GM23338 (cell line): Measurements from ENCODE around the gene CCNG2. TPM values are rescaled to one million over a fixed set of nuclear protein-coding genes. Genes with fewer than 3 reads are reported as not detected.

Experiments
- ATAC-seq: fragments of 200-7000 bp; cut with Tn5 transposase; 3 replicates; pipeline ENCODE4 v1.9.1; 2020
- DNase-seq: peaks from one replicate; pipeline ENCODE4 v3.0.0-alpha.2; 2015; ENCODE audit warnings: low spot score
- H2AFZ ChIP-seq: fragments of 200-600 bp; sonication (generic); 2 replicates; pipeline ENCODE4 v1.8.0; 2016; ENCODE audit warnings: antibody characterized with exemption, mild to moderate bottlenecking, moderate library complexity
- H3F3A ChIP-seq: fragments of 200-600 bp; sonication (generic); replicated peaks from 2 replicates; pipeline ENCODE4 v1.8.0; 2017; ENCODE audit warnings: antibody characterized with exemption, mixed run types, low read depth
- H3K27ac ChIP-seq: fragments of 200-600 bp; sonication (generic); 2 replicates; pipeline ENCODE4 v1.6.1; 2016; ENCODE audit warnings: low read depth
- H3K27me3 ChIP-seq: fragments of 200-600 bp; sonication (generic); 2 replicates; pipeline ENCODE4 v1.8.0; 2016; ENCODE audit warnings: mild to moderate bottlenecking, mixed run types, moderate library complexity; ENCODE audit not compliant: insufficient read depth
- H3K36me3 ChIP-seq: fragments of 200-600 bp; sonication (generic); 2 replicates; pipeline ENCODE4 v1.8.0; 2016; ENCODE audit warnings: mild to moderate bottlenecking; ENCODE audit not compliant: insufficient read depth
- H3K4me1 ChIP-seq: fragments of 200-600 bp; sonication (generic); 2 replicates; pipeline ENCODE4 v1.8.0; 2016; ENCODE audit warnings: mild to moderate bottlenecking, moderate library complexity; ENCODE audit not compliant: insufficient read depth
- H3K4me2 ChIP-seq: fragments of 200-600 bp; sonication (generic); 2 replicates; pipeline ENCODE4 v1.7.1; 2017; ENCODE audit warnings: mixed run types
- H3K4me3 ChIP-seq: fragments of 200-600 bp; sonication (generic); 2 replicates; pipeline ENCODE4 v1.6.1; 2016; ENCODE audit warnings: mixed run types
- H3K79me2 ChIP-seq: fragments of 200-600 bp; sonication (generic); replicated peaks from 2 replicates; pipeline ENCODE4 v1.8.0; 2017; ENCODE audit warnings: mild to moderate bottlenecking; ENCODE audit not compliant: insufficient read depth
- H3K9me2 ChIP-seq: fragments of 200-600 bp; sonication (generic); 2 replicates; pipeline ENCODE4 v1.8.0; 2017; ENCODE audit not compliant: insufficient read depth
- H4K20me1 ChIP-seq: fragments of 200-600 bp; sonication (generic); replicated peaks from 2 replicates; pipeline ENCODE4 v1.8.0; 2017; ENCODE audit warnings: mild to moderate bottlenecking; ENCODE audit not compliant: insufficient read depth
- H3K27ac Mint-ChIP-seq: 2 replicates; pipeline ENCODE4 v1.8.0; 2020; ENCODE audit warnings: inconsistent platforms, mild to moderate bottlenecking, moderate library complexity, mixed read lengths
- H3K27me3 Mint-ChIP-seq: 3 replicates; pipeline ENCODE4 v1.8.0; 2022; ENCODE audit warnings: low read depth, mild to moderate bottlenecking, moderate library complexity, mixed read lengths, inconsistent platforms; ENCODE audit not compliant: insufficient read depth, poor library complexity
- H3K36me3 Mint-ChIP-seq: 3 replicates; pipeline ENCODE4 v1.8.0; 2021; ENCODE audit warnings: low read depth, mild to moderate bottlenecking, inconsistent platforms, moderate library complexity, mixed read lengths
- H3K4me1 Mint-ChIP-seq: 3 replicates; pipeline ENCODE4 v1.8.0; 2020; ENCODE audit warnings: mild to moderate bottlenecking, inconsistent platforms, mixed read lengths
- H3K4me3 Mint-ChIP-seq: 3 replicates; pipeline ENCODE4 v1.8.0; 2021; ENCODE audit warnings: moderate library complexity, mild to moderate bottlenecking, inconsistent platforms, mixed read lengths
- H3K9me3 Mint-ChIP-seq: 3 replicates; pipeline ENCODE4 v1.8.0; 2020; ENCODE audit warnings: moderate library complexity, mild to moderate bottlenecking, inconsistent platforms, mixed read lengths
- CREB1 ChIP-seq: fragments of 250-450 bp; sonication (Bioruptor Pico); IDR thresholded peaks from 2 replicates; pipeline ENCODE4 v1.5.0; 2020; ENCODE audit warnings: low read depth, mild to moderate bottlenecking, moderate library complexity
- CTCF ChIP-seq, 2 experiments: fragments of 200-600 bp in 1 of 2; sonication (generic) in 1 of 2; conservative IDR thresholded peaks; 2 replicates each; pipeline versions ENCODE4 v1.5.1 to v1.6.1; 2016 to 2017; ENCODE audit warnings: antibody characterized with exemption in 2 of 2, low read depth in 2 of 2, mild to moderate bottlenecking in 2 of 2, moderate library complexity in 1 of 2
- EZH2 ChIP-seq: fragments of 200-600 bp; sonication (generic); IDR thresholded peaks from one replicate; pipeline ENCODE4 v1.8.0; 2017; ENCODE audit warnings: antibody characterized with exemption, mild to moderate bottlenecking, low read depth; ENCODE audit not compliant: unreplicated experiment
- EZH2phosphoT487 ChIP-seq: fragments of 200-600 bp; sonication (generic); IDR thresholded peaks from one replicate; pipeline ENCODE4 v1.8.1; 2018; ENCODE audit warnings: antibody characterized with exemption; ENCODE audit not compliant: unreplicated experiment
- JUNB ChIP-seq: IDR thresholded peaks from one replicate; pipeline ENCODE4 v1.6.1; 2016; ENCODE audit warnings: antibody characterized with exemption; ENCODE audit not compliant: unreplicated experiment
- POLR2AphosphoS5 ChIP-seq: IDR thresholded peaks from 2 replicates; pipeline ENCODE4 v1.6.1; 2016; ENCODE audit warnings: antibody characterized with exemption, low read depth
- STAT1 ChIP-seq: IDR thresholded peaks from one replicate; pipeline ENCODE4 v1.6.1; 2016; ENCODE audit warnings: antibody characterized with exemption; ENCODE audit not compliant: unreplicated experiment
- ZNF114 ChIP-seq: fragments of 250-450 bp; sonication (Bioruptor Pico); IDR thresholded peaks from 2 replicates; pipeline ENCODE4 v1.5.0; 2020; ENCODE audit warnings: mild to moderate bottlenecking, moderate library complexity
- ZNF331 ChIP-seq: fragments of 250-450 bp; sonication (Bioruptor Pico); IDR thresholded peaks from 2 replicates; pipeline ENCODE4 v1.5.0; 2020; ENCODE audit warnings: low read depth, mild to moderate bottlenecking, moderate library complexity
- polyA plus RNA-seq: library from polyadenylated mRNA; unstranded; fragments of >200 nt; fragmentation: Nextera tagmentation; extraction: Ambion mirVana; gene quantifications from 2 replicates; pipeline ENCODE4 v1.2.1, GENCODE V29; 2016
- total RNA-seq: library from RNA; depleted of rRNA; stranded (reverse); fragments of >200 nt; shearing (Covaris generic); gene quantifications from 2 replicates; pipeline ENCODE4 v1.2.3, GENCODE V29; 2014
- TF ChIP-seq, protein P1 (sequence below): IDR thresholded peaks from one replicate; pipeline ENCODE4 v1.6.1; 2018; ENCODE audit warnings: antibody characterized with exemption; ENCODE audit not compliant: unreplicated experiment
- TF ChIP-seq, protein P2 (sequence below): IDR thresholded peaks from 2 replicates; pipeline ENCODE4 v1.6.1; 2016; ENCODE audit warnings: antibody characterized with exemption

Gene CCNG2
- total and polyA plus RNA-seq, 2 experiments from 2014 or later, result 7.1 to 16.5 TPM

GRCh38 chr4:77193046-77193445 is 36.0 kb downstream of the CCNG2 start:
- H3K9me2 ChIP-seq, result no peaks in the 10 kb centered on the region
- Mint-ChIP-seq H3K27me3 (peaks cover 13% of the 10 kb centered on the region), H3K4me3 (no peak overlapping the region; the same call in 2 of the 3 replicates), H3K36me3 (no peaks in the 10 kb centered on the region), H3K27ac (no peak overlapping the region), H3K9me3 (no peaks in the 10 kb centered on the region), H3K4me1 (no peaks in the 10 kb centered on the region; the same call in none of the 3 replicates)
- H3K36me3 ChIP-seq, result no peaks in the 10 kb centered on the region
- no peaks in the 10 kb centered on the region for H3K4me1 ChIP-seq
- DNase-seq, result no peak
- no peaks in the 10 kb centered on the region for H4K20me1 ChIP-seq
- TF ChIP-seq POLR2AphosphoS5 (no peak), EZH2 (no peak), ZNF114 (CRISPR knock-in tag) (no peak), CTCF (conservative IDR thresholded peaks at IDR 0.05; ENCODE audit: low read depth in 2 of 2) (no peak), EZH2phosphoT487 (no peak), ZNF331 (no peak), STAT1 (no peak), JUNB (no peak), CREB1 (no peak)
- TF ChIP-seq, protein P1, sequence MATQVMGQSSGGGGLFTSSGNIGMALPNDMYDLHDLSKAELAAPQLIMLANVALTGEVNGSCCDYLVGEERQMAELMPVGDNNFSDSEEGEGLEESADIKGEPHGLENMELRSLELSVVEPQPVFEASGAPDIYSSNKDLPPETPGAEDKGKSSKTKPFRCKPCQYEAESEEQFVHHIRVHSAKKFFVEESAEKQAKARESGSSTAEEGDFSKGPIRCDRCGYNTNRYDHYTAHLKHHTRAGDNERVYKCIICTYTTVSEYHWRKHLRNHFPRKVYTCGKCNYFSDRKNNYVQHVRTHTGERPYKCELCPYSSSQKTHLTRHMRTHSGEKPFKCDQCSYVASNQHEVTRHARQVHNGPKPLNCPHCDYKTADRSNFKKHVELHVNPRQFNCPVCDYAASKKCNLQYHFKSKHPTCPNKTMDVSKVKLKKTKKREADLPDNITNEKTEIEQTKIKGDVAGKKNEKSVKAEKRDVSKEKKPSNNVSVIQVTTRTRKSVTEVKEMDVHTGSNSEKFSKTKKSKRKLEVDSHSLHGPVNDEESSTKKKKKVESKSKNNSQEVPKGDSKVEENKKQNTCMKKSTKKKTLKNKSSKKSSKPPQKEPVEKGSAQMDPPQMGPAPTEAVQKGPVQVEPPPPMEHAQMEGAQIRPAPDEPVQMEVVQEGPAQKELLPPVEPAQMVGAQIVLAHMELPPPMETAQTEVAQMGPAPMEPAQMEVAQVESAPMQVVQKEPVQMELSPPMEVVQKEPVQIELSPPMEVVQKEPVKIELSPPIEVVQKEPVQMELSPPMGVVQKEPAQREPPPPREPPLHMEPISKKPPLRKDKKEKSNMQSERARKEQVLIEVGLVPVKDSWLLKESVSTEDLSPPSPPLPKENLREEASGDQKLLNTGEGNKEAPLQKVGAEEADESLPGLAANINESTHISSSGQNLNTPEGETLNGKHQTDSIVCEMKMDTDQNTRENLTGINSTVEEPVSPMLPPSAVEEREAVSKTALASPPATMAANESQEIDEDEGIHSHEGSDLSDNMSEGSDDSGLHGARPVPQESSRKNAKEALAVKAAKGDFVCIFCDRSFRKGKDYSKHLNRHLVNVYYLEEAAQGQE, result no peak
- TF ChIP-seq, protein P2, sequence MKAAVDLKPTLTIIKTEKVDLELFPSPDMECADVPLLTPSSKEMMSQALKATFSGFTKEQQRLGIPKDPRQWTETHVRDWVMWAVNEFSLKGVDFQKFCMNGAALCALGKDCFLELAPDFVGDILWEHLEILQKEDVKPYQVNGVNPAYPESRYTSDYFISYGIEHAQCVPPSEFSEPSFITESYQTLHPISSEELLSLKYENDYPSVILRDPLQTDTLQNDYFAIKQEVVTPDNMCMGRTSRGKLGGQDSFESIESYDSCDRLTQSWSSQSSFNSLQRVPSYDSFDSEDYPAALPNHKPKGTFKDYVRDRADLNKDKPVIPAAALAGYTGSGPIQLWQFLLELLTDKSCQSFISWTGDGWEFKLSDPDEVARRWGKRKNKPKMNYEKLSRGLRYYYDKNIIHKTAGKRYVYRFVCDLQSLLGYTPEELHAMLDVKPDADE, result no peak
- peaks cover 6% of the 10 kb centered on the region; the same call in 1 of the 2 replicates for H3K27me3 ChIP-seq
- no peak overlapping the region for H3K4me2 ChIP-seq
- no peak overlapping the region for H3K4me3 ChIP-seq
- 0 out of 2 replicates have a peak overlapping the region, but pooled peaks have one; percentile 2 for H2AFZ ChIP-seq
- no peaks in the 10 kb centered on the region for H3F3A ChIP-seq
- no peak for ATAC-seq
- H3K27ac ChIP-seq, result no peak overlapping the region
- H3K79me2 ChIP-seq, result no peaks in the 10 kb centered on the region
